A549 (cell line): ENCODE measurements around the gene ODF4.

Experiments
- CBX8 ChIP-seq: fragments of 200-600 bp; sonication (generic); IDR thresholded peaks from 2 replicates; pipeline ENCODE4 v1.6.1; 2016
- CHD2 ChIP-seq: fragments of 150-350 bp; IDR thresholded peaks from 2 replicates; pipeline ENCODE4 v1.6.1; 2014; ENCODE audit warnings: low read length; ENCODE audit not compliant: partially characterized antibody

DNA sequence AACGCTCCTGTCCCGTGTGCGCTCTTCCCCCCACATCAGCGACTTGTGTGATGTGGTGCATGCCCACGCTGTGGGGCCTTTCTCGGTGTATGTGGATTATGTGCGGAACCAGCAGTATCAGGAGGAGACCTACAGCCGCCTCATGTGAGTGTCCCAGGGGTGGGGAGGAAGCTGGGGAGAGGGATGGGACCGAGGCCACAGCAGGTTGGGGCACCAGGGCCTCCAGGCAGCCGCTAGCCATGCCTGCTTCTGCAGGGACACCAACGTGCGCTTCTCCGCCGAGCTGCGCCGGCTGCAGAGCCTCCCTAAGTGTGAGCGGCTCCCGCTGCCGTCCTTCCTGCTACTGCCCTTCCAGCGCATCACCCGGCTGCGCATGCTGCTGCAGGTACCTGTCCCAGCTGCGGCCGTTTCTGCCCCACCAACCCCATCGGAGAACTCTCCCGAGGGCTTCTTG lies 23.8 kb upstream of the ODF4 start:
- TF ChIP-seq CHD2: no peak
- TF ChIP-seq CBX8: no peak
